HUDEP-2 (cell line): Measurements from ENCODE around the gene DAB2IP.
"Not testable (repeated sequence)": the region's sequence is repeated elsewhere in the genome, so short reads cannot be mapped to it uniquely, and the experiment has no call there.

ENCODE experiments used
- DNase-seq, 76 experiments: peaks; one replicate each; lab custom pipeline; 2025; ENCODE audit not compliant: unreplicated experiment in 76 of 76; lab: John Stamatoyannopoulos, UW

DAB2IP gene

GRCh38 chr9:121641224-121641611 lies 10.2 kb upstream of the DAB2IP start:
- no peak for DNase-seq

GRCh38 chr9:121642758-121643157 lies 8.7 kb upstream of the DAB2IP start:
- DNase-seq = no peak

GRCh38 chr9:121643473-121643872 lies 8.0 kb upstream of the DAB2IP start:
- no peak for DNase-seq

GRCh38 chr9:121644040-121644439 lies 7.4 kb upstream of the DAB2IP start:
- not testable (repeated sequence) for DNase-seq

- no peak for DNase-seq
These were observed 6.4 kb upstream of the DAB2IP start for GRCh38 chr9:121645003-121645402.

GRCh38 chr9:121645853-121646807 lies 5.3 kb upstream of the DAB2IP start:
- DNase-seq = no peak

- DNase-seq = peak in 70 of 76 experiments; percentile 5 to 90 (median 56)
These were observed 4.4 kb upstream of the DAB2IP start for GRCh38 chr9:121646992-121647391.

GRCh38 chr9:121648172-121648571 lies 3.3 kb upstream of the DAB2IP start:
- DNase-seq = no peak

- no peak for DNase-seq
These were observed 2.6 kb upstream of the DAB2IP start for GRCh38 chr9:121648799-121649198.

- no peak for DNase-seq
These were observed 1.8 kb upstream of the DAB2IP start for GRCh38 chr9:121649476-121650216.

- peak in 11 of 76 experiments; percentile 2 to 52 (median 31) for DNase-seq
These were observed 1.0 kb upstream of the DAB2IP start for GRCh38 chr9:121650217-121651007.

- DNase-seq = no peak
These were observed 483 bp upstream of the DAB2IP start for GRCh38 chr9:121651008-121651294.

GRCh38 chr9:121652021-121652837 lies 795 bp downstream of the DAB2IP start:
- DNase-seq = no peak

GRCh38 chr9:121652838-121653231 lies 1.4 kb downstream of the DAB2IP start:
- no peak for DNase-seq

GRCh38 chr9:121654499-121655140 lies 3.2 kb downstream of the DAB2IP start:
- DNase-seq = no peak

- no peak for DNase-seq
These were observed 3.9 kb downstream of the DAB2IP start for GRCh38 chr9:121655231-121655755.

- DNase-seq = no peak
These were observed 5.6 kb downstream of the DAB2IP start for GRCh38 chr9:121656941-121657470.

- DNase-seq = no peak
These were observed 6.7 kb downstream of the DAB2IP start for GRCh38 chr9:121658166-121658565.

GRCh38 chr9:121658591-121658990 lies 7.2 kb downstream of the DAB2IP start:
- no peak for DNase-seq
